B cell (primary cell): ENCODE data around the gene DRAP1. TPM values are rescaled to one million over a fixed set of nuclear protein-coding genes. Genes with fewer than 3 reads are reported as not detected.
"Not testable (repeated sequence)": the region's sequence is repeated elsewhere in the genome, so short reads cannot be mapped to it uniquely, and the experiment has no call there.

Experiments used
- ATAC-seq: fragments of 200-7000 bp; cut with Tn5 transposase; one replicate; pipeline ENCODE4 v1.10.0; 2021; ENCODE audit warnings: low read depth, mild to moderate bottlenecking, moderate number of reproducible peaks, moderate library complexity
- CTCF ChIA-PET: fragments of 350-600 bp; sonication (Branson Sonifier 250); formaldehyde crosslinking; loops from one replicate; lab custom pipeline; 2021; ENCODE audit warnings: antibody characterized with exemption, inconsistent platforms; lab: Charles Lee
- POLR2A ChIA-PET: fragments of 350-600 bp; sonication (Branson Sonifier 250); formaldehyde crosslinking; loops from one replicate; lab custom pipeline; 2021; ENCODE audit warnings: antibody characterized with exemption; lab: Charles Lee
- DNase-seq: peaks from one replicate; pipeline ENCODE4 v3.0.0; 2013
- H2AFZ ChIP-seq: 2 replicates; pipeline ENCODE4 v1.6.1; 2012; ENCODE audit warnings: mild to moderate bottlenecking, low read depth, low read length; ENCODE audit not compliant: insufficient read depth, poor library complexity, severe bottlenecking
- H3K27ac ChIP-seq, 2 donors: 1 replicate in 1 of 2; 2 replicates in 1 of 2; pipeline ENCODE4 v1.5.1; 2012 to 2013; ENCODE audit warnings: low read length in 2 of 2, mild to moderate bottlenecking in 2 of 2, moderate library complexity in 1 of 2
- H3K27me3 ChIP-seq, 4 experiments: fragments of 200-600 bp in 1 of 4; sonication (generic) in 1 of 4; replicated peaks in 1 of 4; 1 replicate in 2 of 4; 2 replicates in 2 of 4; pipeline versions ENCODE4 v1.6.1 to v1.7.0; 2013 to 2016; ENCODE audit warnings: low read length in 3 of 4, mild to moderate bottlenecking in 2 of 4, mixed read lengths in 1 of 4, moderate library complexity in 1 of 4; ENCODE audit not compliant: insufficient read depth in 4 of 4, control insufficient read depth in 3 of 4; ENCODE audit errors: control extremely low read depth in 1 of 4
- H3K36me3 ChIP-seq, 2 experiments: replicated peaks in 1 of 2; 1 replicate in 1 of 2; 2 replicates in 1 of 2; pipeline versions ENCODE4 v1.6.1 to v1.7.1; 2013; ENCODE audit warnings: low read length in 1 of 2; ENCODE audit not compliant: insufficient read depth in 2 of 2, control insufficient read depth in 1 of 2; ENCODE audit errors: control extremely low read depth in 1 of 2, extremely low read depth in 1 of 2
- H3K4me1 ChIP-seq, 2 donors: fragments of 200-600 bp in 1 of 2; sonication (generic) in 1 of 2; 1 replicate in 1 of 2; 2 replicates in 1 of 2; pipeline versions ENCODE4 v1.5.1 to v1.6.1; 2013 to 2017; ENCODE audit warnings: low read length in 2 of 2; ENCODE audit not compliant: control insufficient read depth in 2 of 2, insufficient read depth in 2 of 2
- H3K4me2 ChIP-seq: replicated peaks from 2 replicates; pipeline ENCODE3; 2012; ENCODE audit warnings: mild to moderate bottlenecking, low read depth, low read length; ENCODE audit not compliant: poor library complexity, severe bottlenecking
- H3K4me3 ChIP-seq, 5 experiments: fragments of 200-600 bp in 1 of 5; sonication (generic) in 1 of 5; 1 replicate in 3 of 5; 2 replicates in 2 of 5; pipeline versions ENCODE4 v1.5.1 to v1.7.0; 2011 to 2016; ENCODE audit warnings: low read length in 4 of 5, mild to moderate bottlenecking in 4 of 5, low read depth in 2 of 5, control low read depth in 1 of 5, moderate library complexity in 1 of 5; ENCODE audit not compliant: insufficient read depth in 1 of 5; ENCODE audit errors: control extremely low read depth in 1 of 5, extremely low read depth in 1 of 5
- H3K79me2 ChIP-seq: fragments of 200-600 bp; sonication (generic); one replicate; pipeline ENCODE4 v1.6.0; 2016; ENCODE audit warnings: low read length; ENCODE audit not compliant: control insufficient read depth, insufficient read depth
- H3K9ac ChIP-seq: fragments of 200-600 bp; sonication (generic); 2 replicates; pipeline ENCODE4 v1.6.1; 2017; ENCODE audit warnings: mild to moderate bottlenecking, low read length, moderate library complexity
- H3K9me3 ChIP-seq, 3 donors: one replicate each; pipeline versions ENCODE4 v1.6.1 to v1.7.1; 2013; ENCODE audit warnings: low read length in 2 of 3; ENCODE audit not compliant: control insufficient read depth in 2 of 3, insufficient read depth in 1 of 3; ENCODE audit errors: control extremely low read depth in 1 of 3
- H4K20me1 ChIP-seq: 2 replicates; pipeline ENCODE4 v1.6.0; 2012; ENCODE audit warnings: mild to moderate bottlenecking, low read length; ENCODE audit not compliant: insufficient read depth, control insufficient read depth, poor library complexity, severe bottlenecking
- H3K27ac Mint-ChIP-seq: one replicate; pipeline ENCODE4 v1.8.0; 2021; ENCODE audit warnings: mixed read lengths
- H3K27me3 Mint-ChIP-seq: one replicate; pipeline ENCODE4 v1.8.0; 2021; ENCODE audit warnings: mixed read lengths
- H3K4me1 Mint-ChIP-seq: one replicate; pipeline ENCODE4 v1.8.0; 2021; ENCODE audit warnings: mixed read lengths
- H3K4me3 Mint-ChIP-seq: one replicate; pipeline ENCODE4 v1.8.0; 2021; ENCODE audit warnings: mixed read lengths
- H3K9me3 Mint-ChIP-seq: one replicate; pipeline ENCODE4 v1.8.0; 2022; ENCODE audit warnings: mixed read lengths; ENCODE audit not compliant: insufficient read depth
- EZH2 ChIP-seq: IDR thresholded peaks from 2 replicates; pipeline ENCODE4 v1.6.1; 2012; ENCODE audit warnings: borderline replicate concordance, low read depth, mild to moderate bottlenecking, moderate library complexity, low read length; ENCODE audit not compliant: insufficient read depth, poor library complexity, severe bottlenecking
- WGBS: methylation state at CpG from one replicate; pipeline ENCODE4 v1.1.5; 2013; ENCODE audit warnings: missing lambda C conversion rate; ENCODE audit not compliant: insufficient coverage; 5-methylcytosine and 5-hydroxymethylcytosine counted together
- intact Hi-C: fragments of 100-400 bp; cut with micrococcal nuclease; formaldehyde crosslinking; loops from one replicate; pipeline ENCODE4 v1.10.0; 2022
- polyA plus RNA-seq: library from polyadenylated mRNA; depleted of rRNA; stranded (reverse); fragments of >200 nt; gene quantifications from 2 replicates; pipeline ENCODE4 v1.2.3, GENCODE V29; 2012
- total RNA-seq, 2 donors: library from RNA; stranded (reverse); fragments of 120-200 nt in 1 of 2; gene quantifications; 1 replicate in 1 of 2; 2 replicates in 1 of 2; pipeline versions ENCODE4 v1.2.3 to v1.2.4, GENCODE V29; 2013 to 2022
- TF ChIP-seq, protein P1 (sequence below): fragments of 200-600 bp; IDR thresholded peaks from one replicate; pipeline ENCODE4 v1.8.0; 2022; ENCODE audit warnings: antibody characterized with exemption, mild to moderate bottlenecking

The DRAP1 gene
- total and polyA plus RNA-seq, 2 donors (not counting 1 experiment from before 2014, with no cell fraction given), result 71.7 to 83.9 TPM

DNA sequence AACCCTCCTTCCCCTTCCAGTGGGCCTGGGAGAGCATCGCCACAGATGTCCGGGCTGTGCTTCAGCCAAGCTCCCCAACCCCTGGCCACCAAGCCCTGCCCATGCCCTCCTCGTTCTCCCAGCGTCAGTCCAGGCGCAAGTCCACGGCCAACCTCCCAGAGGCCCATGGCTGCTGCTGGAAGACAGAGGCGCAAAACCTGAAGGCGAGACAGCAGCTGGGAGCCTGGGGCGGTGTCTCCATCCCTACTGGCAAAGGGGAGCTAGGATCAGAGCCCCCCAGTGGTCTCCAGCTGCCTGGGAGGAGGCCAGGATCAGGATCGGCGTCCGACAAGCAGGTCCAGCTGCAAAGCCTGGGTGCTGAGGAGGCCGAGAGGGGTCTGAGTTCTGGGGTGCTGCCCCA lies 27.9 kb downstream of the DRAP1 start:
- TF ChIP-seq EZH2, result no peak
- TF ChIP-seq, protein P1, sequence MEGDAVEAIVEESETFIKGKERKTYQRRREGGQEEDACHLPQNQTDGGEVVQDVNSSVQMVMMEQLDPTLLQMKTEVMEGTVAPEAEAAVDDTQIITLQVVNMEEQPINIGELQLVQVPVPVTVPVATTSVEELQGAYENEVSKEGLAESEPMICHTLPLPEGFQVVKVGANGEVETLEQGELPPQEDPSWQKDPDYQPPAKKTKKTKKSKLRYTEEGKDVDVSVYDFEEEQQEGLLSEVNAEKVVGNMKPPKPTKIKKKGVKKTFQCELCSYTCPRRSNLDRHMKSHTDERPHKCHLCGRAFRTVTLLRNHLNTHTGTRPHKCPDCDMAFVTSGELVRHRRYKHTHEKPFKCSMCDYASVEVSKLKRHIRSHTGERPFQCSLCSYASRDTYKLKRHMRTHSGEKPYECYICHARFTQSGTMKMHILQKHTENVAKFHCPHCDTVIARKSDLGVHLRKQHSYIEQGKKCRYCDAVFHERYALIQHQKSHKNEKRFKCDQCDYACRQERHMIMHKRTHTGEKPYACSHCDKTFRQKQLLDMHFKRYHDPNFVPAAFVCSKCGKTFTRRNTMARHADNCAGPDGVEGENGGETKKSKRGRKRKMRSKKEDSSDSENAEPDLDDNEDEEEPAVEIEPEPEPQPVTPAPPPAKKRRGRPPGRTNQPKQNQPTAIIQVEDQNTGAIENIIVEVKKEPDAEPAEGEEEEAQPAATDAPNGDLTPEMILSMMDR, result no peak
- CTCF ChIA-PET, result no interaction called here

DNA sequence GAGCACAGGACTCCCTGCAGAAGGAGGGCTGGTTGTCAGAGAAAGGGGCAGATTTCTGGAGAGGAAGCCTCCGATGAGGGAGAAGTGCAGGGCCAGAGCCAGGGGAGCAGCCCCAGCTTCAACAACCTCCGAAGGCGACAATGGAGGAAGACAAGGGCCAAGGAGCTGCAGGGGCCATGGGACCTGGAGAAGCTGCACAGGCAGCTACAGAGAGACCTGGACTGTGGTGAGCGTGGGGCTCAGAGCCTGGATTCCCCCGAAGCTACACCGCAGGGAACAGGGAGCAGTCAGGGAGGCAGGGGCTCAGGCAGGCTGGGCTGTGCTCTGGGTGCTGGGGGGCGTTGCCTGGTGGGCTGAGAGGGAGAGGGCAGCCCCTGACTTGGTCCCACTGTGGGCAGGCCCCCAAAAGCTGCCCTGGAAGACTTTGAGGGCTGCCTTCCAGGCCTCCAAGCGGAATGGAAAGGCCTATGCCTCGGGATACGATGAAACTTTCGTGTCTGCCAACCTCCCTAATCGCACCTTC lies 28.4 kb downstream of the DRAP1 start:
- no peak overlapping the region for H2AFZ ChIP-seq
- intact Hi-C loops, result no loop called here
- Mint-ChIP-seq H3K27ac (no peak overlapping the region), H3K27me3 (peaks cover 7% of the 10 kb centered on the region), H3K9me3 (no peaks in the 10 kb centered on the region), H3K4me3 (no peak overlapping the region), H3K4me1 (no peaks in the 10 kb centered on the region)
- no peak overlapping the region for H3K27ac ChIP-seq
- CTCF ChIA-PET, result no interaction called here
- no peaks in the 10 kb centered on the region for H3K79me2 ChIP-seq
- POLR2A ChIA-PET, result no interaction called here
- no peak for ATAC-seq
- no peaks in the 10 kb centered on the region for H4K20me1 ChIP-seq
- no peak overlapping the region for H3K4me2 ChIP-seq
- 90% methylated on average over 8 of the region's 12 CpGs for whole genome bisulfite sequencing
- no peaks in the 10 kb centered on the region for H3K9me3 ChIP-seq
- no peaks in the 10 kb centered on the region for H3K4me1 ChIP-seq
- TF ChIP-seq EZH2, result no peak
- TF ChIP-seq, protein P1, result no peak
- no peaks in the 10 kb centered on the region for H3K36me3 ChIP-seq
- DNase-seq, result no peak
- no peak overlapping the region for H3K4me3 ChIP-seq
- H3K9ac ChIP-seq, result no peak overlapping the region
- H3K27me3 ChIP-seq, result peaks cover 0 to 3% (median 0%) of the 10 kb centered on the region in 4 experiments

More for the DNA sequence above, 27.9 kb downstream of the DRAP1 start:
- POLR2A ChIA-PET, result no interaction called here
- DNase-seq, result no peak
- Histone ChIP-seq H3K4me1 (no peaks in the 10 kb centered on the region), H3K9ac (no peak overlapping the region), H3K4me3 (no peak overlapping the region), H4K20me1 (no peaks in the 10 kb centered on the region), H2AFZ (no peak overlapping the region), H3K27ac (no peak overlapping the region), H3K9me3 (no peaks in the 10 kb centered on the region), H3K79me2 (no peaks in the 10 kb centered on the region), H3K36me3 (no peaks in the 10 kb centered on the region), H3K27me3 (peaks cover 0 to 3% (median 0%) of the 10 kb centered on the region in 4 experiments), H3K4me2 (no peak overlapping the region)
- no peaks in the 10 kb centered on the region for H3K9me3 Mint-ChIP-seq
- WGBS, result 88% methylated on average over 13 of the region's 13 CpGs
- no peak overlapping the region for H3K4me3 Mint-ChIP-seq
- no peaks in the 10 kb centered on the region for H3K4me1 Mint-ChIP-seq
- ATAC-seq, result no peak
- H3K27ac Mint-ChIP-seq, result no peak overlapping the region
- H3K27me3 Mint-ChIP-seq, result peaks cover 7% of the 10 kb centered on the region
- intact Hi-C loops, result no loop called here

DNA sequence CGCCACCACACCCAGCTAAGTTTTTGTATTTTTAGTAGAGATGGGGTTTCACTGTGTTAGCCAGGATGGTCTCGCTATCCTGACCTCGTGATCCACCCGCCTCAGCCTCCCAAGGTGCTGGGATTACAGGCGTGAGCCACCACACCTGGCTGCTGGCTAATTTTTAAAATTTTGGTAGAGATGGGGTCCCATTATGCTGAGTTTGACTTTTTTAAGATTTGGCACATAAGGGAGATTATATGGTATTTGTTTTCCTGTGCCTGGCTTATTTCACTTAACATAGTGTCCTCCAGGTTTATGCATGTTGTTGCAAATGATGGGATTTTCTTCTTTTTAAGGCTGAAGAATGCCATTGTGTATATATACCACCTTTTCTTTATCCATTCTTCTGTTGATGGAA lies 31.5 kb downstream of the DRAP1 start:
- H3K4me3 Mint-ChIP-seq, DNase-seq, H3K27ac ChIP-seq, H3K79me2 ChIP-seq, H3K36me3 ChIP-seq, intact Hi-C loops, H3K4me1 Mint-ChIP-seq, H3K4me1 ChIP-seq, H3K4me2 ChIP-seq, H3K27me3 Mint-ChIP-seq, H3K9me3 ChIP-seq, H2AFZ ChIP-seq, CTCF ChIA-PET, H3K27ac Mint-ChIP-seq, H4K20me1 ChIP-seq, H3K4me3 ChIP-seq, H3K27me3 ChIP-seq, ATAC-seq, H3K9ac ChIP-seq, H3K9me3 Mint-ChIP-seq: not testable (repeated sequence)
- 88% methylated on average over 4 of the region's 5 CpGs for WGBS
- POLR2A ChIA-PET, result interaction anchor here (0.6 kb wide), 1 partner anchor 83 kb away, joined by 5 read pairs; no protein-coding TSS in a partner anchor
